PC-3 (cell line): Measurements from ENCODE around the gene KCTD8.

Experiments
- CTCF ChIP-seq: fragments of 300-600 bp; sonication (generic); conservative IDR thresholded peaks from 2 replicates; pipeline ENCODE4 v1.5.1; 2017; ENCODE audit warnings: antibody characterized with exemption, low read depth, mild to moderate bottlenecking, low read length
- EZH2 ChIP-seq: fragments of 300-600 bp; sonication (generic); IDR thresholded peaks from one replicate; pipeline ENCODE4 v1.6.1; 2017; ENCODE audit warnings: antibody characterized with exemption, mild to moderate bottlenecking, low read length; ENCODE audit not compliant: unreplicated experiment
- EZH2phosphoT487 ChIP-seq: fragments of 300-600 bp; sonication (generic); IDR thresholded peaks from 2 replicates; pipeline ENCODE4 v1.6.1; 2018; ENCODE audit warnings: mild to moderate bottlenecking, antibody characterized with exemption, low read length, borderline replicate concordance

GRCh38 chr4:44159991-44160390 lies 288.6 kb downstream of the KCTD8 start:
- no peak for TF ChIP-seq CTCF
- no peak for TF ChIP-seq EZH2phosphoT487
- no peak for TF ChIP-seq EZH2
